Measurements from ENCODE around the gene CEP170B.
"Not testable (repeated sequence)": the region's sequence is repeated elsewhere in the genome, so short reads cannot be mapped to it uniquely, and the experiment has no call there.

Gene CEP170B

DNA sequence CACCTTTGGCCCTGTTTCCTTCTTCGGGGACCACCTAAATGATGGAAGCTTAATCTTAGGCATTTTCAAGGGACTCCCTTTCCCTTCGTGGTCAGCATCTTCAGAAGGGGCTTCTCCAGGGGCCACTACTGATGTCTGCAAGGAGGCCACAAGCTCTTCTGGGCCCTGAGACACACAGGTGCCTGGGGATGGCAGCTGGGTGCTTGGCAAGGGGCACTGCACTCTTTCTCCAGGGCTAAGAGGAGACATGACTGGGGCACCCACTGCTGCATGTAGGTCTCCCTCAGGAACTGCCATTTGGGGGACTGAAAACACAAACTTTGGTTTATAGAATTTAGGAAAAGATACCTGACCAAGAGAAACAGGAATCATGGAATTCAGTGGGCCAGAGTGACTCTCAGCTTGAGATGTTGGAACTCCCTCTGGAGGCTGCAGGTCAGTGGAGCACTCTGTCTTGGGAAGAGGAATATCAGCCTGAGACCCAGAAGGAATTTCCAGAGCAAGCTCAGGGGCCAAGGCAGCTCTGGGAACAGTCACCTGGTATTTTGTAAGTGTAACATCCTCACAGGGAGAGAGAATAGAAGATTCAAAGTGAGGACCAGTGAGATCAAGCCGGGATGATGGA lies 75.6 kb downstream of the CEP170B start:
- no peak overlapping the region for H3K27ac ChIP-seq (ENCODE audit: low read depth, low read length)
- no CpG with 5 or more reads among the region's 3 CpGs for WGBS (ENCODE audit: extremely low coverage, insufficient coverage, low lambda C conversion rate)
- H3K79me2 ChIP-seq (ENCODE audit: control insufficient read depth, insufficient read depth, low read length) = no peaks in the 10 kb centered on the region
- H3K23ac ChIP-seq (ENCODE audit: low read length) = no peak overlapping the region
- H2BK120ac ChIP-seq (ENCODE audit: low read depth, low read length) = no peak overlapping the region
- H3K4me2 ChIP-seq (ENCODE audit: low read length) = no peak overlapping the region
- H3K9ac ChIP-seq (ENCODE audit: low read length) = no peak overlapping the region
- H3K4ac ChIP-seq (ENCODE audit: low read depth, low read length) = no peak overlapping the region
- no peak overlapping the region for H2AK5ac ChIP-seq (ENCODE audit: low read length)
- H3K36me3 ChIP-seq (ENCODE audit: control insufficient read depth, insufficient read depth, low read length) = no peaks in the 10 kb centered on the region
- H4K5ac ChIP-seq (ENCODE audit: low read length) = no peak overlapping the region
- H3K4me3 ChIP-seq (ENCODE audit: low read length) = no peak overlapping the region
- no peaks in the 10 kb centered on the region for H3K4me1 ChIP-seq (ENCODE audit: control insufficient read depth, low read depth, low read length)
- peaks cover 2% of the 10 kb centered on the region for H3K27me3 ChIP-seq (ENCODE audit: insufficient read depth, low read length, poor library complexity)
- DNase-seq = peak; percentile 49
- no peaks in the 10 kb centered on the region for H3K79me1 ChIP-seq (ENCODE audit: low read length)
- no peak overlapping the region for H2BK5ac ChIP-seq (ENCODE audit: low read length)
- H2BK15ac ChIP-seq (replicated peaks; ENCODE audit: low read depth) = no peak overlapping the region
- no peak overlapping the region for H4K8ac ChIP-seq (ENCODE audit: low read depth, low read length)
- H3K56ac ChIP-seq (ENCODE audit: low read length) = no peak overlapping the region
- H3K18ac ChIP-seq (ENCODE audit: low read length) = no peak overlapping the region

DNA sequence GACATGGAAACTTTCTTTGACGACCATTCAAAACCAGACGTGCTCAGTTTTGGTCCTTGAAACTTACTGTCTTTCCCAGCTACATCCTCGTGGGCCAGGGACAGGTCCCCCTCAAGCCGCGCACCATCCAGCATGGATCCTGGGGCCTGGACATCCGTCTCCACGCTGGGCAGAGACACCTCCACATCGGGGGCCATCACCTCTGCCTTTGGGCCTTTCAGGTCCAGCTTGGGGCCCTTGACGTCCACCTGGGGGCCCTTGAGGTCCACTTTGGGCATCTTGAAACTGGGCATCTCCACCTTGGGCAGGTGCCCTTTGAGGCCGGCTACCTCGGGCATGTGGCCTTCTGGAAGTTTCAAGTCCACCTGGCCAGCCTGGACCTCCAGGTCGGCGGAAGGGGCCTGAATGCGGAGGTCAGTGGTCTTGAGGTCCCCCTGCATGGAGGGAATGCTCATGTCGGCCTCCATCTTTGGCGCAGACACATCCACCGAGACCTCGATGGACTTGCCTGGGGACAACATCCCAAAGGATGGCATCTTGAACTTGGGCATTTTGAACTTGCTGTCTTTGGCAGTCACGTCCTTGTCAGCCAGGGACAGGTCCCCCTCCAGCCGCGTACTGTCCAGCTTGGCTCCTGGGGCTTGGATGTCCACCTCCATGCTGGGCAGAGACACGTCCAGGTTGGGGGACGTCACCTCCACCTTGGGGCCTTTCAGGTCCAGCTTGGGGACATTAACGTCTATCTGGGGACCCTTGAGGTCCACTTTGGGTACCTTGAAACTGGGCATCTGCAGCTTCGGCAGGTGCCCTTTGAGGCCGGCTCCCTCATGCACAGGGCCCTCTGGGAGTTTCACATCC lies 76.7 kb downstream of the CEP170B start:
- H4K5ac ChIP-seq (ENCODE audit: low read length) = no peak overlapping the region

DNA sequence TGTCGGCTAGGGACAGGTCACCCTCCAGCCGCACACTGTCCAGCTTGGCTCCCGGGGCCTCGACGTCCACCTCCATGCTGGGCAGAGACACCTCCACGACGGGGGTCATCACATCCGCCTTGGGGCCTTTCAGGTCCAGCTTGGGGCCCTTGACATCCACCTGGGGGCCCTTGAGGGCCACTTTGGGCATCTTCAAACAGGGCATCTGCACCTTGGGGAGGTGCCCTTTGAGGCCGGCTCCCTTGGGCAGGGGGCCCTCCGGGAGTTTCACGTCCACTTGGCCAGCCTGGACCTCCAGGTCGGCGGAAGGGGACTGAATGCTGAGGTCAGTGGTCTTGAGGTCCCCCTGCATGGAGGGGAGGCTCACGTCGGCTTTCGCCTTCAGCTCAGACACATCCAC lies 77.5 kb downstream of the CEP170B start:
- no peak for DNase-seq
- Histone ChIP-seq H3K27me3 (ENCODE audit: insufficient read depth, low read length, poor library complexity) (peaks cover 2% of the 10 kb centered on the region), H4K8ac (ENCODE audit: low read depth, low read length) (no peak overlapping the region), H2BK5ac (ENCODE audit: low read length) (no peak overlapping the region), H3K4ac (ENCODE audit: low read depth, low read length) (no peak overlapping the region), H2BK120ac (ENCODE audit: low read depth, low read length) (no peak overlapping the region), H4K5ac (ENCODE audit: low read length) (no peak overlapping the region), H3K36me3 (ENCODE audit: control insufficient read depth, insufficient read depth, low read length) (no peaks in the 10 kb centered on the region), H3K4me1 (ENCODE audit: control insufficient read depth, low read depth, low read length) (no peaks in the 10 kb centered on the region), H3K4me3 (ENCODE audit: low read length) (no peak overlapping the region), H3K9ac (ENCODE audit: low read length) (no peak overlapping the region), H3K4me2 (ENCODE audit: low read length) (no peak overlapping the region), H3K27ac (ENCODE audit: low read depth, low read length) (no peak overlapping the region), H3K23ac (ENCODE audit: low read length) (no peak overlapping the region), H3K18ac (ENCODE audit: low read length) (no peak overlapping the region), H3K79me2 (ENCODE audit: control insufficient read depth, insufficient read depth, low read length) (no peaks in the 10 kb centered on the region), H3K79me1 (ENCODE audit: low read length) (no peaks in the 10 kb centered on the region), H3K56ac (ENCODE audit: low read length) (no peak overlapping the region), H2BK15ac (replicated peaks; ENCODE audit: low read depth) (no peak overlapping the region), H2AK5ac (ENCODE audit: low read length) (no peak overlapping the region)
- no CpG with 5 or more reads among the region's 16 CpGs for WGBS (ENCODE audit: extremely low coverage, insufficient coverage, low lambda C conversion rate)

More for the DNA sequence above, 76.7 kb downstream of the CEP170B start:
- H3K27me3 ChIP-seq (ENCODE audit: insufficient read depth, low read length, poor library complexity) = peaks cover 2% of the 10 kb centered on the region
- H2BK5ac ChIP-seq (ENCODE audit: low read length) = no peak overlapping the region
- no peak overlapping the region for H3K4ac ChIP-seq (ENCODE audit: low read depth, low read length)
- no peak for DNase-seq
- no peak overlapping the region for H2BK15ac ChIP-seq (replicated peaks; ENCODE audit: low read depth)
- H3K23ac ChIP-seq (ENCODE audit: low read length) = no peak overlapping the region
- no peak overlapping the region for H2BK120ac ChIP-seq (ENCODE audit: low read depth, low read length)
- WGBS (ENCODE audit: extremely low coverage, insufficient coverage, low lambda C conversion rate) = no CpG with 5 or more reads among the region's 26 CpGs
- no peaks in the 10 kb centered on the region for H3K79me1 ChIP-seq (ENCODE audit: low read length)
- H3K18ac ChIP-seq (ENCODE audit: low read length) = no peak overlapping the region
- no peak overlapping the region for H4K8ac ChIP-seq (ENCODE audit: low read depth, low read length)
- no peak overlapping the region for H3K4me3 ChIP-seq (ENCODE audit: low read length)
- H3K27ac ChIP-seq (ENCODE audit: low read depth, low read length) = no peak overlapping the region
- no peak overlapping the region for H3K4me2 ChIP-seq (ENCODE audit: low read length)
- no peak overlapping the region for H3K56ac ChIP-seq (ENCODE audit: low read length)
- H2AK5ac ChIP-seq (ENCODE audit: low read length) = no peak overlapping the region
- H3K4me1 ChIP-seq (ENCODE audit: control insufficient read depth, low read depth, low read length) = no peaks in the 10 kb centered on the region
- no peaks in the 10 kb centered on the region for H3K36me3 ChIP-seq (ENCODE audit: control insufficient read depth, insufficient read depth, low read length)
- no peaks in the 10 kb centered on the region for H3K79me2 ChIP-seq (ENCODE audit: control insufficient read depth, insufficient read depth, low read length)
- no peak overlapping the region for H3K9ac ChIP-seq (ENCODE audit: low read length)

GRCh38 chr14:104943216-104944015 lies 78.3 kb downstream of the CEP170B start:
- H3K4me3 ChIP-seq (ENCODE audit: low read length); H3K27me3 ChIP-seq (ENCODE audit: insufficient read depth, low read length, poor library complexity); H4K8ac ChIP-seq (ENCODE audit: low read depth, low read length); H3K4me1 ChIP-seq (ENCODE audit: control insufficient read depth, low read depth, low read length); H3K4me2 ChIP-seq (ENCODE audit: low read length); H3K79me1 ChIP-seq (ENCODE audit: low read length); H3K79me2 ChIP-seq (ENCODE audit: control insufficient read depth, insufficient read depth, low read length); H3K18ac ChIP-seq (ENCODE audit: low read length); H3K4ac ChIP-seq (ENCODE audit: low read depth, low read length); H3K9ac ChIP-seq (ENCODE audit: low read length); DNase-seq; H3K23ac ChIP-seq (ENCODE audit: low read length); H3K27ac ChIP-seq (ENCODE audit: low read depth, low read length); H2BK15ac ChIP-seq (replicated peaks; ENCODE audit: low read depth); H3K56ac ChIP-seq (ENCODE audit: low read length); H2BK120ac ChIP-seq (ENCODE audit: low read depth, low read length); H2BK5ac ChIP-seq (ENCODE audit: low read length); H3K36me3 ChIP-seq (ENCODE audit: control insufficient read depth, insufficient read depth, low read length); H4K5ac ChIP-seq (ENCODE audit: low read length); H2AK5ac ChIP-seq (ENCODE audit: low read length): not testable (repeated sequence)
- no CpG with 5 or more reads among the region's 29 CpGs for WGBS (ENCODE audit: extremely low coverage, insufficient coverage, low lambda C conversion rate)

DNA sequence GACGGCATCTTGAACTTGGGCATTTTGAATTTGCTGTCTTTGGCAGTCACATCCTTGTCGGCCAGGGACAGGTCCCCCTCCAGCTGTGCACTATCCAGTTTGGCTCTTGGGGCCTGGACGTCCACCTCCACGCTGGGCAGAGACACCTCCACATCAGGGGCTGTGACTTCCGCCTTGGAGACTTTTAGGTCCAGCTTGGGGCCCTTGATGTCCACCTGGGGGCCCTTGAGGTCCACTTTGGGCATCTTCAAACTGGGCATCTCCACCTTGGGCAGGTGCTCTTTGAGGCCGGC lies 78.9 kb downstream of the CEP170B start:
- H3K9ac ChIP-seq (ENCODE audit: low read length); H3K4me1 ChIP-seq (ENCODE audit: control insufficient read depth, low read depth, low read length); H3K56ac ChIP-seq (ENCODE audit: low read length); H3K23ac ChIP-seq (ENCODE audit: low read length); H3K27ac ChIP-seq (ENCODE audit: low read depth, low read length); H4K8ac ChIP-seq (ENCODE audit: low read depth, low read length); H2BK120ac ChIP-seq (ENCODE audit: low read depth, low read length); H3K4me2 ChIP-seq (ENCODE audit: low read length); H3K27me3 ChIP-seq (ENCODE audit: insufficient read depth, low read length, poor library complexity); H3K36me3 ChIP-seq (ENCODE audit: control insufficient read depth, insufficient read depth, low read length); H3K79me2 ChIP-seq (ENCODE audit: control insufficient read depth, insufficient read depth, low read length); H3K18ac ChIP-seq (ENCODE audit: low read length); H3K79me1 ChIP-seq (ENCODE audit: low read length); H2BK15ac ChIP-seq (replicated peaks; ENCODE audit: low read depth); H2BK5ac ChIP-seq (ENCODE audit: low read length); H4K5ac ChIP-seq (ENCODE audit: low read length); H2AK5ac ChIP-seq (ENCODE audit: low read length); H3K4ac ChIP-seq (ENCODE audit: low read depth, low read length); H3K4me3 ChIP-seq (ENCODE audit: low read length); DNase-seq: not testable (repeated sequence)
- WGBS (ENCODE audit: extremely low coverage, insufficient coverage, low lambda C conversion rate) = no CpG with 5 or more reads among the region's 6 CpGs
